GM19455 (cell line): ENCODE results near the gene CPNE9.

Experiments used
- ATAC-seq: cut with Tn5 transposase; IDR thresholded peaks from one replicate; pipeline ENCODE4 v1.9.1; 2021; ENCODE audit not compliant: unreplicated experiment

The CPNE9 gene

GRCh38 chr3:9743548-9743947, 39.9 kb downstream of the CPNE9 start:
- ATAC-seq: no peak

- no peak for ATAC-seq
Measured at GRCh38 chr3:9744162-9744561, 40.5 kb downstream of the CPNE9 start.

GRCh38 chr3:9745521-9745920, 41.9 kb downstream of the CPNE9 start:
- no peak for ATAC-seq

GRCh38 chr3:9746330-9746729, 42.7 kb downstream of the CPNE9 start:
- no peak for ATAC-seq

GRCh38 chr3:9747267-9747666, 43.6 kb downstream of the CPNE9 start:
- no peak for ATAC-seq

DNA sequence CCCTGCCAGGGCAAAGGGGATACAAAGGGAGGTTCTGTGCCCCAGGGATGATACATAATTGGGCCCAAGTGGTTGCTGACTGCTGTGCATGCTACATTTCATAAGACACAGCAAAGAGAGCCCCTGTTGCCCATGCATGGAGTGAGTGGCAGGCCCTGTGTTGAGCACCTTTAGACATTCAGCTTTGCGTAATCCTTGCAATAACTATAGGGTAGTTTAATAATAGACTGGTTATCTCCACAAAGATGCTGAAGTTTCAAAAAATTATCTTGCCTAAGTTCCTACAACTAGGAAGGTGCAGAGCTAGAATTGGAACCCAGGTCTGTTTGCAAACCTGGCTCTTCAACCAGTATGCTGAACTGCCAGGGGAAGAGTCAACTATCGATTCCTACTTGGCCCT, 44.4 kb downstream of the CPNE9 start:
- ATAC-seq: no peak

DNA sequence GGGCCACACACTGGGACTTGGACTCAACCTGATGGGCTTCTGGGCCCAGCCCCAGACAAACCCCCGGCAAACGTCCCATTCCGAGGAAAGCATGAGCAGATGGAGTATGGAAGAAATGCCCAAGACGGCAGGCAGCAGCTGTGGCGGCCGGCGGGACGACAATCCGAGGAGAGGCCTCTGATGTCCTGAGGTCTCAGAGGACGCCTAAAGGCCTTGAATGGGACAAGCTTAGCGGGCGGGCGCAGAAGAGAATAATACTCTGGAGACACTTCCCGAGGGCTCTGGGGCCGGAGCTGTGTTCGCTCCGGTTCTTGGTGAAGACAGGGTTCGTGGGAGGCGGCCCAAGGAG, 45.6 kb downstream of the CPNE9 start:
- no peak for ATAC-seq

DNA sequence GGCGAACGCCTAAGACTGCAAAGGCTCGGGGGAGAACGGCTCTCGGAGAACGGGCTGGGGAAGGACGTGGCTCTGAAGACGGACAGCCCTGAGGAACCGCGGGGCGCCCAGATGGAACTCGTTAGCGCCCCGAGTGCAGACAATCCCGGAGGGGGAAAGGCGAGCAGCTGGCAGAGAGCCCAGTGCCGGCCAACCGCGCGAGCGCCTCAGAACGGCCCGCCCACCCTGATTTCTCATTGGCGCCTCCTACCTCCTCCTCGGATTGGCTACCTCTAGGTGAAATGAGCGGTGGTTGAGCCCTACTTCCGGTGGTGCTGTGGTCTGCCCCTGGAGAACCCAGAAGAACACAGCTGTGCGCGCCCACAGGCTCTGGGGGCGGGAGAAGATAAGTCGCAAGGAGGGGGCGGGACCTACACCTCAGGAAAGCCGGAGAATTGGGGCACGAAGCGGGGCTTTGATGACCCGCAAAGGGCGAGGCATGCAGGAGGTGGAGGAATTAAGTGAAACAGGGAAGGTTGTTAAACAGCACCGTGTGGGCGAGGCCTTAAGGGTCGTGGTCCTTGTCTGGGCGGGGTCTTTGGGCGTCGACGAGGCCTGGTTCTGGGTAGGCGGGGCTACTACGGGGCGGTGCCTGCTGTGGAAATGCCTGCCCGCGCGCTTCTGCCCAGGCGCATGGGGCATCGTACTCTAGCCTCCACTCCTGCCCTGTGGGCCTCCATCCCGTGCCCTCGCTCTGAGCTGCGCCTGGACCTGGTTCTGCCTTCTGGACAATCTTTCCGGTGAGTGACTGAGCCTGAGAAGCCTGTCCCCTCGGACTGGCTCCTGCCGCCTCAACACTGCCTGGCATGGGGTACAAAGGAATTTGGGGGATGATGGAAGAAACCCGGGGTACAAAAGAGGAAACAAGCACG, 46.3 kb downstream of the CPNE9 start, which contains the start of gene OGG1:
Gene OGG1, plus strand, starts transcription at position 308 of the 911 bp plus-strand sequence. Its CDS starts 335 bp downstream, at position 643.
- peak; percentile 92 for ATAC-seq

- ATAC-seq: no peak
Measured at GRCh38 chr3:9750556-9751411, 47.2 kb downstream of the CPNE9 start.

DNA sequence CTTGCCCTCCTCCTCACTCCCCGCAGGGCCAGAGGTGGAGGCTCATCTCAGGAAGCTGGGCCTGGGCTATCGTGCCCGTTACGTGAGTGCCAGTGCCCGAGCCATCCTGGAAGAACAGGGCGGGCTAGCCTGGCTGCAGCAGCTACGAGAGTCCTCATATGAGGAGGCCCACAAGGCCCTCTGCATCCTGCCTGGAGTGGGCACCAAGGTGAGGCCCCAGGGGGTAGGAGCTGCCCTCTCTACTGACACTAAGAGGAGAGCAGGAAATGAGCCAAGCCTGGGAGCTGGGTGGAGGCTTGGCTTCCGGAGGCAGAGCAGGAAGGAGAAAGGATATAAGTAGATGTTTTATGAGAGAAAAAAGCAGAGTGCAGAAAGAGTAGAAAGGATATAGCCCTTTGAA, 51.0 kb downstream of the CPNE9 start:
- no peak for ATAC-seq

DNA sequence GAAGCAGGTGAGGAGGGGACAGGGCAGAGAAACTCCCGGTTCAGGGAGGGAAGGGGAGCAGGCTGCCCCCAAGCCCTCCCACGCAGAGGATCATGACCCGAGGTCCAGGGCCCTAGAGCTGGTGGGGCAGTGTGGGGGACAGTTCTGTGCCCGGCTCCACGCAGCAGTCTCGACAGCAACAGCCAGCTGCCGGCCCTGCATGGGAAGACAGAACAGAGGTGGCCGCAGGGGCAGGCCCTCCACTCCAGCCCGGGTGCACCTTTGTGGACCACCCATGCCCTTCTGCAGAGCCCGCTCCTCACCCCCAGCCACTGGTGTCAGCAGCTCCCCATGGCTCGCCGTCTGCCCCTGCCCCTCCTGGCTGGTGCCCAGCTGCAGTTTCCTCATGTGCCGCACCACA, 53.8 kb downstream of the CPNE9 start:
- no peak for ATAC-seq

GRCh38 chr3:9760779-9761505, 57.3 kb downstream of the CPNE9 start:
- no peak for ATAC-seq

DNA sequence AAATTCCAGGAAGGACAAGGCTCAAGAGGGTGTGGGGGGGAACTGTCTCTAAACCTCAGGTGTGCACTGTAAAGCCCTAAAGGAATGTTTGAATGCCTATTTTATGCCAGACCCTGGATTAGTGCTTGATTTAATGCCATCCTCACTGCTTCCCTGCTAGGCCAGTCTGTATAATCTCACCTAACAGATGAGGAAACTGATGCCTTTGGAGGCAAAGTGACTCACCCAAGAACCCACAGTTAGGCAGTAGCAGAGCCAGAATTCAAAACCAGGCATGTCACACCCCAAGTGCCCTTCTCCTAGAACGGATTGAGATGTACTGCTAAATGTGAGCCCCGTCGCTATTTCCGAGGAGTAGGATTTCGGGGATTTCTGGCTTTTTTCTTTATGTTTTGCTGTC, 58.3 kb downstream of the CPNE9 start:
- ATAC-seq: no peak

GRCh38 chr3:9762871-9763270, 59.2 kb downstream of the CPNE9 start:
- no peak for ATAC-seq

DNA sequence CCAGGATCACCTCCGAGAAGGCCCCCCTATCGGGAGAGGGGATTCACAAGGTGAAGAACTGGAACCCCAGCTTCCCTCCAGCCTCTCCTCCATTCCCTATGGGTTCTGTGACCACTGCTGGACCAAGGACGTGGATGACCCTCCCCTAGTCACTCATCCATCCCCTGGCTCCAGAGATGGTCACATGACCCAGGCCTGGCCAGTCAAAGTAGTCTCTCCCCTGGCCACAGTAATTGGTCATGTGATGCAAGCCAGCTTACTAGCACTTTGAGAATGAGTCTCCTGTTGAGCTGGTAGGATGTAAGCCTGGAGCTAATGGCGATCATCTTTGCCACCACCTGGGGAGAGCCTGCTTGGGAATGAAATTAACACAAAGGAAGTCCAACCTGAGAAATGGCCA, 62.2 kb downstream of the CPNE9 start:
- no peak for ATAC-seq

- no peak for ATAC-seq
Measured at GRCh38 chr3:9767418-9767817, 63.8 kb downstream of the CPNE9 start.

GRCh38 chr3:9768141-9768775, 64.6 kb downstream of the CPNE9 start:
- no peak for ATAC-seq

- no peak for ATAC-seq
Measured at GRCh38 chr3:9769012-9769411, 65.4 kb downstream of the CPNE9 start.

- peak; percentile 86 for ATAC-seq
Measured at GRCh38 chr3:9769426-9770275, 66.0 kb downstream of the CPNE9 start, which contains the start of gene CAMK1. CAMK1 (minus strand) TSS chr3:9769947; CDS start chr3:9767749, 2,198 bp downstream.
